NCI-H345 (cell line): Measurements from ENCODE around the gene KIF6.
"Not testable (repeated sequence)": the region's sequence is repeated elsewhere in the genome, so short reads cannot be mapped to it uniquely, and the experiment has no call there.

ENCODE experiments used
- DNase-seq: peaks from one replicate; lab custom pipeline; 2025; lab: John Stamatoyannopoulos, UW

KIF6 gene

GRCh38 chr6:39499053-39499452 lies 226.2 kb downstream of the KIF6 start:
- no peak for DNase-seq

- no peak for DNase-seq
These were observed 227.1 kb downstream of the KIF6 start for GRCh38 chr6:39498096-39498495.

GRCh38 chr6:39496915-39497314 lies 228.3 kb downstream of the KIF6 start:
- no peak for DNase-seq

DNA sequence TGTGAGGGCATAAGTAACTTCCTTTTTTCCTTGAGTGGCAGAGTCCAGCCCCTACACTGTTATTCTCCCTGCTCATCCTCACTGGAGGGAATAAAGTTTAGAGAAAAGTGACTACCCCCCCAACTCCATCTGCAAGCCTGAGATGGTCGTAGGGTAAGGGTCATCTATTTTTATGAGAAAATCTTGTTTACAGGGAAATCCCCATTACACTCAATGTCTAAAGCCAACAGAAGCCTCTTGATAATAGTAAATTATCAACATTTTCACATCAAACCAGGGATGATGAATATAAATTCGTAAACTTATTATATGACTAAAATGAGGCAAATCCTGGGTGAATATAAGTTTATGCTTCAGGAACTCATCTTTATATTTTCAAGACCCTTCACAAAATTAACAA lies 228.8 kb downstream of the KIF6 start:
- no peak for DNase-seq

- no peak for DNase-seq
These were observed 229.6 kb downstream of the KIF6 start for GRCh38 chr6:39495640-39496039.

- DNase-seq: no peak
These were observed 230.2 kb downstream of the KIF6 start for GRCh38 chr6:39494998-39495397.

DNA sequence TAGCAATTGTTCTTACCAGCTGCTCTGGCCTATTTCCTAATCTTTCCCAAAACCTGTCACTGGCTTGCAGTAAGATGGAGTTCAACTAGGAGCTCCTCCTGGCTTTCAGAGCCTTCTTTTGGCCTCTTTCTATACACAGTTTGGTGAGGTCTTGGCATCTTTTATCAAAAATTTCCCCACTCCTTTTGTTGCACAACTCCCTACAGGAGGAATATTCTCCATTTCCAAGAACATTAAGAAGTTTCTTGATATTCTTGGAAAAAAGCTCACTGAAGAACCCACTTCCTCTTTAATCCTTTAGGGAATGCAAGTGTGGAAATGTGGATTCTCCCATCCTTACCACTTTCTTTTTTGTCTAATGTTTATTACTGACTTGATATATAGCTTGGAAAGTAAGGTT lies 231.4 kb downstream of the KIF6 start:
- no peak for DNase-seq

DNA sequence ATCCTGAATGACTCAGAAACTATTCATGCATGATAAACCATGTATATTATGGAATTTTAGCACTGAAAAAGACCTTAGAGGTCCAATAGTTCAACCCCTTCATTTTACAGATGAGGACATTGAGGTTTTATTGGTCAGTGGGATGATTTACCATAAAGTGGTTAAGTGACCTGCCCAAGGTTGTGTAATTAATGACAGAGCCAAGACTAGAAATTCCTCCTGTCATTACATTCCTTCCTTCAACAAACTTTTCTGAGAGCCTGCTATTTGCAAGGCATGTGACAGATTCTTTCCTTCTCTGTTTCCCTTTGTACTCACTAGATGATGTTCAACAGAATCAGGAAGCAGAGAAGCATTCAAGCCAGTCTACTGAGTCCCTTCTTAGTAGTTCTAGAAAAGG lies 232.0 kb downstream of the KIF6 start:
- DNase-seq: no peak

DNA sequence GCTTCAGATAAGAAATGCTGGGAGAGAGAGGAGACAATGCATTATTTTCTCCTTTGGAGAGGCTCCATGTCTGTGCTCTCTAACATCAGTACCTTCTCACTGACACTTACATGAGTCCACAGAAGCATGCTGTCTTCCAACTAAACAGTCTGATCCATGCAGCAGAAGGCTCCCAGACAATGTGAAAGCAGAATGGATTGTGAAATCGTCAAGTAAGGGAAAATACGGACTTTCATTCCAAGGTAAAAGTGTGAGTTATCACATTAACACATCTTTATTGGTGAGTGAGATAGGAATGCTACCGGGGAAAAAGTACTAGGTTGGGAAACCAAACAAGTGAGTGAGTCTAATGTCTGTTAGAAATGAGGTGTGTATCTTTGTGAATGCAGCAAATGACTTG lies 235.1 kb downstream of the KIF6 start:
- DNase-seq: no peak

DNA sequence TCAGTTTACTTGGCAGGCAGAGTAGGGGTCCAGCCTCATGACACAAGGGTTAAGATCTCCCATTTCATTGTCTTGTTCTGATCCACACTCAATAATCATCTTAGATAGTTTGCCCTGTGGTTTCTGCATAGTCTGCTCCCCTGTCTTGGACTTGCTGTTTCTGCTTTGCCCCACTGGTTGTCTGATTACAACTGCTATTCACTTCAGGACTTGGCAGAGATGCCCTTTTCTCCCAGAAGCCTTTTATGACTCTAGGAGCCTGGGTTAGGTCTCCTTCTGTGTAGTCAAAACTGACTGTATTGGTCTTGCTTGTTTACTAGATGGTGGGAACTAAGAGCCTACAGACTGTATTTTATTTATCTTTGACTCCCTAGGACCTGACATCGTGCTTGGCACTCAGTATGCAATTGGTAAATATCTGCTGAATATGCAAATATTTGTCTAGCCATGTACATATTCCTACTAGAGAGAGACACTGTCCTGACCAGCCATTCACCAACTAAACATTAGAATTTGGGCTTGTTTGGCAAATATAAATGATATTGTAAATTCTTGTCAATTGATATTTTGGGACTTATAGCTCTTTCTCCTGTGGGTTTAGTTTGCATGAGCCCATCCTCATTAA lies 236.8 kb downstream of the KIF6 start:
- DNase-seq: no peak

DNA sequence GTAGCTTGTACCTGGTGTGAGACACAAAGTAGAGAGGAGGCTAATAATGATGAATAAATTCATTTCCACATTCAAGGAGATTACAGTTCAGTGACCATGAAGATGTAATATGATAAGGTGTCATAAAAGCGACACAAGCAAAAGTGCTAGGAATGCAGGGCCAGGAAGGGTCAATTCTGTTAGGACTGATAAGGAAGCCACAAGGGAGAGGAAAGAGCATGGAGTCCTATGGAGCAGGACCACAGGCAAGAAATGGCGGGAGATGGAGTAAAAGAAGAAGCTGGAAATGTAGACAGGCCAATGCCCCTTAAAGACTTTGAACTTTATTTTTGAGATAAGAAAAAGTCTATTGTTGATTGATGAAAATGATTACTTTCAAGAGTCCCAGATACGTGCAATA lies 240.9 kb downstream of the KIF6 start:
- DNase-seq: no peak

GRCh38 chr6:39479819-39480218 lies 245.4 kb downstream of the KIF6 start:
- not testable (repeated sequence) for DNase-seq

DNA sequence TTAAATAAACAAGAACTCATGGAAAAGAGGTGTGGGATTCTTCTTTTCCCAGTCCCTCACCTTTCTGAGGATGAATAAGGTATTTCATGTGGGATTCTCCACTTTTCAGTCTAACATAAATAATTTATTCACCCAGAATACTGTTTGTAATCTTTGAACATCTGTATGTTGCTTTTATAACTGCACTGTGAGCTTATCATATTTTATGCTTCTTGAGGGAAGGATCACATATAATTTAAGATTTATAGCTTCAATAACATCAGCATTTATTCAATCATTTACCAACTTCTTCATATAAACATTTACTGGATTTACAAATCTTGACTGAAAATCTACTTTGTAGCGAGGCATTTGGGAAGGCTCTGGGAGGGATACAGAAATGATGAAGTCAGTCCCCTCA lies 248.5 kb downstream of the KIF6 start:
- no peak for DNase-seq

GRCh38 chr6:39476151-39476550 lies 249.1 kb downstream of the KIF6 start:
- no peak for DNase-seq

DNA sequence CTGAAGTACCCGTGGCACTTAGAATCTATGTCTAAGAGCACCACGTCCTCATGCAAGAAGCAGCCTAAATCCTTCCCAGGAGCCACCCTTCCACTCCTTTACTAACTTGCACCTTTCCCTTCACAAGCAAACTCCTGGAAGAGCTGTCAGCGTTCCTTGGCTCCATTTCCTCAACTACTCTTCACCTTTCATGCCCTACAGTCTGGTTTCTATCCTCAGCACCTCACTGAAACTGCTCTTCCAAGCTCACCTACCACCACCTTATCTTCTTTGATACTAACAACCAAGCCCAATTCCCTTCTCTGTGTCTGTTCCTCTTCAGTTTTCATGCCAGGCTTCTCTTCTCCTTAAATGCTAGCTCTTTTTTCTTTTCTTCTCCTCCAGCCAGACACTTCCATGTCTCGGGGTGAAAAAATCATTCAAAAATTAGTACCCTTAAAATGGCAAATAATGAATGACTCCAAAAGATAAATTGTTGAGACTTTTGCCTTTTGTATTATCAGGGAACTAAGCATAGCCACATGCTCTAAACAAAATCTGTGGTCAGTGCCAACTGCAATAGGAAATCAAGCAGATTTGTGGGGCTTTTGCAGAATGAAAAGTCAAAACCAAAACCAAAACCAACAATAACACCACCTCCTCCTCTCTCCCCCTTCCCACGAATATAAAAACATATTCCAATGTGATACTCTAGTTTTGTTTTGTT lies 253.1 kb downstream of the KIF6 start:
- no peak for DNase-seq

DNA sequence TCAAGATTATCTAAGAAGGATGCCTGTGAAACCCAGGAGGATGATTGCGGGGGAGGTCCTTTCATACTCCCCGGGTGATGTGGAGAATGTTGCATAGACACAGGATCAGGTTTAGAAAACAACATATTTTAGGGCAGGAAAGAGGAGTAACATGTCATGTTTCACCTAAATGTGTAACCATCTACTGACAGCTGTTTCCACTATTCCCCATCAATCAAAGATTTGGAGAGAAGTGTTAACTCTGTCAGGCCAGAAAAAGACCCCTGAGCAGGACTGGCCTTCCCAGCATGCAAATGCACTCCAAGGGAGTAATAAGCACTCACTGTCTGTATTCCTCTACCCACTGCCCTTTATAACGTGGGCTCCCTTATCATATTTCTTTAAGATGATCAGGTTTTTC lies 254.7 kb downstream of the KIF6 start:
- no peak for DNase-seq

- DNase-seq: no peak
These were observed 256.8 kb downstream of the KIF6 start for GRCh38 chr6:39468385-39468784.

GRCh38 chr6:39466631-39467030 lies 258.6 kb downstream of the KIF6 start:
- no peak for DNase-seq

DNA sequence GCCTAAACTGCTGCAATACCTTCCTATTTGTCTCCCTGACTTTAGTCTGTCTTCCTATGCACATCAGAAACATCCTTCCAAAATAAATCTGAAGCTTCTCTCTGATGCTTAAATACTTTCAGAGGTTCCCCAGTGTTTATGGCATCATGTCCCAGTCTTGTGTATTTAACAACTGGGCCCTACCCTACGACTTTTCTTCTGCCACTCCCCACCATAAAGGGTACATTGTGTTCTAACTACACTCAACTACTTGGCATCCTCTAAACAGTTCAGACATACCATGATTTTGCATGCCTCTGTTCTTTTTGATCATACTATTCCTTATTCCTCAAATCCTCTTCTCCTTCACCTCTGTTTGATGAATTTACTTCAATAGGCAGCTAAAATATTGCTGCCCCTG lies 259.7 kb downstream of the KIF6 start:
- no peak for DNase-seq

DNA sequence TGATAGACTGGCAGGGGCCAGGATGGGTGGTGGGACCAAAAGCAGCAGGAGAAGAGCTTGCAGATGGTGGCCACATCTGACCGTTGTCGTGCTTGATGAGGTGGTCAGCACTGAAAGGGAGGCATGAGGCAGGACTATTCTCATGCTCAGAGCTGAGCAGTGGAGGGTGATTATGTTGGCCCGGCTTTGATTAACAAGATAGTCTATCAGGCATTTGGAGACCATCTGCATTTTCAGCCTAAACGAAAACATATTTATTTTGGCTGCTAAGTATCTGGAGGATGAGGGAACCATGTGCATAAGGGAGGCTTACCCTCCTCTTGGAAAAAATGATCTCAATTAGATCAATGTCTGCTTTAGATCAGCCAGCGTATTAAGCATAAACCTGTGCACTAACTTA lies 261.1 kb downstream of the KIF6 start:
- no peak for DNase-seq

GRCh38 chr6:39453956-39454524 lies 271.2 kb downstream of the KIF6 start:
- no peak for DNase-seq

DNA sequence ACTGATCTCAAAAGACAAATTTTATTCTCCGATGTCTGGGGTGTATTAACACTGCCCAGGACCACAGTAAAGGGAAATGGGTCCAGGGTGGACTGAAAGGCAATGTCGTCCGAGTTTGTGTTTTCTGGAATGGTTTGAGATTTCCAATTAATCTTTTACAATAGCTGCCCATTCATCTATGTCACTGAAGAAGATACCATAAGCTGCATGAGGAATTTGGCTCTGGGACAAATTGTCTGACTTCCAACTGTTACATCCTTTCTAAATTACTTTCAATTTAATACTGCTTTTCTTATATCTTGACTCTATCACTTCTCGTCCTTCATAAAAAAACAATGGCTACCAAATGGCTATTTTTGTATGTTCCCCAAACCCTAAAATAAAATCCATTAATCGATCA lies 272.0 kb downstream of the KIF6 start:
- DNase-seq: no peak

- no peak for DNase-seq
These were observed 272.7 kb downstream of the KIF6 start for GRCh38 chr6:39452306-39453145.
